Measurements from ENCODE around the gene PLXNC1.

Gene PLXNC1

DNA sequence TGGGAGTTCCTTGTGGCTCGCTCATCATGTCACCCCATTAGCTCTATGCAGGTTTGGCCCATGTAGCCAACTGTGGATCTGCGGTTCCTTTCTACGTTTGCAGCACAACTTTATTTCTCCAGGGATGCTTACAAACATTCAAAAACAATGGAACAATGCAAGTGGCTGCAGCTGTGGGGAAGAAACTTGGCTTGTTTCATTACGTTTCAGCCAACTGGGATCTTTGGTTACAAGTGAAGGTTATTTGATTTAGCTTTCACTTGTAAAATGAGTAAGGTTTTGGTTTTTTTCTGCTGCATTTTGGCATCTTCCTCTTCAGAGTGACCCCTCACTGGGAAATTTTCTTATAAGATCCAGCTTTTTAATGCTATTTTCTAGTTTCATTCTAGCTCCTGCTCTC, 105.9 kb downstream of the PLXNC1 start:
- TF ChIP-seq GATA2 (IDR thresholded peaks at IDR 0.05; ENCODE audit: low read depth, low read length) (no peak), GATA3 (IDR thresholded peaks at IDR 0.05; ENCODE audit: low read depth, low read length) (no peak)

DNA sequence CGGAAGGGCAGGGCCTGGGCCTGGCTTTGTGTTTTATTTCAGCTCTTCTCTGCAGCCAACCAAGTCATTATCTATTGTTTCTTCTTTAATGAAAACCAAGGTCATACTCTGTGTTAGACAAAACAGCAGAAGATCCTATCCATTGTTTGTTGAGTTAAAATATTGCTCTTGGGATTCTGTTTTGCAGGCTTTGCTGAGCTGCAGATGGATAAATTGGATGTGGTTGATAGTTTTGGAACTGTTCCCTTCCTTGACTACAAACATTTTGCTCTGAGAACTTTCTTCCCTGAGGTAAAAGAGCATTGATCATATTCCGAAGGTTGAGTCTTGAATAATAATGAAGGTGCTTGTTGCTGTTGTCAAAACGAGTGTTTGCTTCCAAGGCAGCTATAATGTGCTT, 106.6 kb downstream of the PLXNC1 start:
- TF ChIP-seq GATA3 (IDR thresholded peaks at IDR 0.05; ENCODE audit: low read depth, low read length) (no peak), GATA2 (IDR thresholded peaks at IDR 0.05; ENCODE audit: low read depth, low read length) (no peak)

DNA sequence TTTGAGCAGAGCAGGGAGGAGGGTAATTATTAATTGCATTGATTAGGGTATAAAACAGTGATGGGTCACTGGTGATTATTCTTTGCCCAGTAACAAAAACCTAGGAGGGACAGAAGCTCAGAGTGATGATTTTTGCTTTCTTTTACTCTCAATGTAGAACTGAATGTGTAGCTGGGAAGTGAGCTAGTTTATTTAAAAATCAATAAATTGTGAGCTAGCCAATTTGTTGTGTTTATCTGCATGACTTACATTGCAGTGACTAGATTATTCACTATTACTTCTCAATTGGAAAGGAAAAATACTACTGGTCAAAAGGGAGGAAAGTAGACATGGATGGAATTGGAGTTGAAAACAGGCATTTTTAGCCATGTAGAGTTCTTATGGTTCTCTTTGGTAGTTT, 107.1 kb downstream of the PLXNC1 start:
- TF ChIP-seq GATA3 (IDR thresholded peaks at IDR 0.05; ENCODE audit: low read depth, low read length) (no peak), GATA2 (IDR thresholded peaks at IDR 0.05; ENCODE audit: low read depth, low read length) (no peak)

DNA sequence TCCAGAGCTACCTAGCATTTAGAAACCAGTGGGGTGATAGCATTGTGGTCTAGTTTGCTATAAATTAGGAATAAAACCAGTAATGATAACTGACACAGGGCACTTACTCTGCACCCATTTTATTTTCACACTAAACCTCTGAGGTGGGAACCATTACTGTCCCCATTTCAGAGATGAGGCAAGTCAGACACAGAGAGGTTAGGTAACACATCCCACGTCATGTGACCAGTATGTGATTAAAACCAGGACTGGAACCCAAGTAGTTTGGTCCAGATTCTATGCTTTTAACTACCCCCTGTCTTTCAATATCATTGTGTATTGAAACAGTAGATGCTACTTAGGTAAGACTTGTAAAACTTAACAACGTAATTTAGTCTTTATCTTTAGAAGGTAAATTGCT, 110.2 kb downstream of the PLXNC1 start:
- TF ChIP-seq GATA2 (IDR thresholded peaks at IDR 0.05; ENCODE audit: low read depth, low read length) (no peak), GATA3 (IDR thresholded peaks at IDR 0.05; ENCODE audit: low read depth, low read length) (no peak)

DNA sequence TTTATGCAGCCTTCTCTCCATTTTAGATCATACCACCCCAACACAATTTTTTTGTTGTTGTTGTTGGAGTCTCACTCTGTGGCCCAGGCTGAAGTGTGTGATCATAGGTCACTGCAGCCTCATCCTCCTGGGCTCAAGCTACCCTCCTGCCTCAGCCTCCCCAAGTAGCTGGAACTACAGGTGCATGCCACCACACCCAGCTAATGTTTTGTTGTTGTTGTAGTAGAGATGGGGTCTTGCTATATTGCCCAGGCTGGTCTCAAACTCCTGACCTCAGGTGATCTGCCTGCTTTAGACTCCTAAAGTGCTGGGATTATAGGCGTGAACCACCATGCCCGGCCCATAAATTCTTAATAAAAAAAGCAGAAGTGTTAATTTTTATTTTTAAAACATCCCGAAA, 111.6 kb downstream of the PLXNC1 start:
- no peak for TF ChIP-seq GATA2 (IDR thresholded peaks at IDR 0.05; ENCODE audit: low read depth, low read length)
- TF ChIP-seq GATA3 (IDR thresholded peaks at IDR 0.05; ENCODE audit: low read depth, low read length) = no peak

DNA sequence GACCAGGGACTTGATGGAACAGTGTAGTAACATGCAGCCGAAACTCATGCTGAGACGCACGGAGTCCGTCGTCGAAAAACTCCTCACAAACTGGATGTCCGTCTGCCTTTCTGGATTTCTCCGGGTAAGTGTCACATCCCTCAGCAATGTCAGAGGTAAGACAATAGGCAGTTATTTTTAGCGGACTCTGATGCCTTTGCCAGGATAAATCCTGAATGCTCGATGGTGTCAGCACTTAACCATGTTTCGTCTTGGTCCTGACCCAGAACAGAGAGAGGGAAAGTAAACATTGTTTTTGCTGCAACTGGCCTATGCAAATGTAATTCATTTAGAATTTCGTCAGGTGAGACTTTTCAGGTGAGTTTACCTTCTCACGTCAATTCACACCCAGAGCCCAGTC, 112.3 kb downstream of the PLXNC1 start:
- TF ChIP-seq GATA2 (IDR thresholded peaks at IDR 0.05; ENCODE audit: low read depth, low read length) = no peak
- TF ChIP-seq GATA3 (IDR thresholded peaks at IDR 0.05; ENCODE audit: low read depth, low read length) = no peak

DNA sequence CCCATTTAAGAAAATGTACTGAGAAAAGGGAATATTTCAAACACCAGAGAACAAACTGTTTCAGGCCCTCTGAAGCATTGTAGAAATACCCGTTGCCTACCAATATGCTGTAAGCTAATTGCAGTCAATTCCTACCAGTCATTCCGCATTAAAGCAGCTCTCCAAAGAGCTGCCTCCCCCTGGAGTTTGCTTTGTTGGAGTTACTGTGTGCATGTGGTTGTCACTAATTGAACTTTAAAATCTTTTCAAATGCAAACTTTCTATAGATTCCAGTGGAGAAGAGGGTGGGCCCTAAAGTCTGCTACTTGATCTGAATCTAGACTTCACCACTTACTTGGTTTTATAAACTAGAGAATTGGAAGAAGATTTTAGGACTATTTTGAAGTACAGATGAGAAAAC, 112.7 kb downstream of the PLXNC1 start:
- TF ChIP-seq GATA3 (IDR thresholded peaks at IDR 0.05; ENCODE audit: low read depth, low read length) (no peak), GATA2 (IDR thresholded peaks at IDR 0.05; ENCODE audit: low read depth, low read length) (no peak)

DNA sequence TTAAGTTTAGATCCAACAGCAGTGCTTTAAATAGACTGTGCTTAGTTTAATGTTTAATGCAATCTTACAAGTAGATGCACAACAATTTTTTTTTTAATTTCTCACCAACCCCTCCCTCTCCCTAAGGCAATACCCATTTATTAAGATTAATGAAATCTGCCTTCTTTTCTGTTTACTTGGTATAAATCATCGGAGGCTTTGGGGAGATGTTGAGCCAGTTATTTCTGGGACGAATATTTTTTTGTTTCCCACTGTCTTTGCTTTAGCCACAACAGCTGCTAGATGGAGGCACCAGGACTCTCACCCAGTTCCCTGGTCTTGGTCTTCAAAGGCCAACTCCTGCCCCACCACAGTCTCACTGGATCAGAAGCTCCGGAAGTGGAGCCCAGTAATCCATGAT, 113.4 kb downstream of the PLXNC1 start:
- no peak for TF ChIP-seq GATA2 (IDR thresholded peaks at IDR 0.05; ENCODE audit: low read depth, low read length)
- TF ChIP-seq GATA3 (IDR thresholded peaks at IDR 0.05; ENCODE audit: low read depth, low read length) = no peak

DNA sequence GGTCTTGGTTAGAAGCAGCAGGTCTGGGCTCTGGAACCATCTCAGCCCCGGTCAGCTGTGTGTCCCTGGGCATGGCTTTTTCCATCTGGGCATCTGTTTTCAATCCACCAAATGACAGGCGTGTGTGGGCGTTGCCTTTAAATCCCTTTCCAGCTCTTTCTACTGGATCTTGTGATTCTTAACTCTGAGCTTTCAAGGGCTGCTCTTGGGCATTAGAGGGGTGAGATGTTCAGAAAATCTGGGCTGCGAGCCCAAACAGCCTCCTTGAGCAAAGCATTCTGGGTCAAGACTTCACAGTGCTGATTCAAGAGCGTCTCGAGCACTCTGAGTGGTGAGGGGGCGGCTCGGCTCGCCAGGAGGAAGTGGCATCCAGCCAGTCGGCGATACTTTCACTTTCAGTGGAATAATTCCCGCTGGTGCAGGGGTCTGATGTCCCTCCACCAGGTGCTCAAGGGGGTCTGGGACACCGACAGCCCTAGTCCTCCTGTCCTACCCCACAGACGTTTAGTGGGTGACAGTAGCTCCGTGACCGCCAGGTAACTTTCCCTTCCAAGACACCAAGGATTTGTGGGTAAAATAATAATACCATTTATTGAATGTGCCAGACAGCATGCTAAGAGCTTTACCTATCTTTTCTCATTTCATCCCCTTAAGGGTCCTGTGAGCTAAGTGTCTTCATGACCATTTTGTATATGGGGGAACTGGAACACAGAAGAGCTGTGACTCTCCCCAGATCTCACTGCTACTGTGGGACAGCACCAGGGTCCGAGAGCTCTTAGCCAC, 114.0 kb downstream of the PLXNC1 start:
- TF ChIP-seq GATA2 (IDR thresholded peaks at IDR 0.05; ENCODE audit: low read depth, low read length) (no peak), GATA3 (IDR thresholded peaks at IDR 0.05; ENCODE audit: low read depth, low read length) (no peak)

DNA sequence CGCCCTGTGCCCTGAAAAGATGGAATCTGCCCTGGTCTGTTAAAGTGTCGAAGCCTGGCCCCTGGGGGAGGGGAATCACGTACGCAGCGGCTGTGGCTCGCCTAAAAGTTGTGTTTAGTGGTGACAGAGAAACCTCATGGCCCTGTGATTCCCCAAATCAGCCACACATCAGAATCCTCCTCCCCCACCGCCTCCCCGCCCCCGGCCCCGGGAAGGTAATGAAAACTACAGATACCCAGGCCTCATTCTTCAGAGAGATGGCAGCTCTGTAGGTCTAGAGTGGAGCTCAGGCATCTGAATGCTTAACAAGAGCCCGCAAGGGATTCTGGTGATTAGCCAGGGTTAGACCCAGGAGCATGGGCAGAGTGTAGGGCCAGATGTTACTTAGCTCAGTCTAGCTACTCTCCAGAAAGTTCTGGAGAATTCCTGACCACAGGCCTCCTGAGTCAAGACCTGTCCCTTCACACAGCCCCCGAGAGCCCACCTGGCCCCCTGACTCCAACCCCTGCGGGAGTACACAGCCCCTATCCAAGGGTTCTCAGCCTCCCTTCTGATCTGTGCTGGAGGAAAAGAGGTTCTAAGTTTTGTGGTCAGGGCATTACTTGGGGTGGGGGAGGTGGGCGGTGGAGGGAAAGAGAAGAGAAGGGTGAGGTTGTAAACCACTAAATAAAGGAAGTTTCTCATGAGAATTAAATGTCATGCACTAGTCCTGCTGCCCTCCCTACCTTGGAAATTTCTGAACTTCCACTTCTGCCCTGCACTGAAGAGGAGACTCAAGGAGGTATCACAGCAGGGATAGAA, 114.8 kb downstream of the PLXNC1 start:
- TF ChIP-seq GATA2 (IDR thresholded peaks at IDR 0.05; ENCODE audit: low read depth, low read length) (no peak), GATA3 (IDR thresholded peaks at IDR 0.05; ENCODE audit: low read depth, low read length) (no peak)

DNA sequence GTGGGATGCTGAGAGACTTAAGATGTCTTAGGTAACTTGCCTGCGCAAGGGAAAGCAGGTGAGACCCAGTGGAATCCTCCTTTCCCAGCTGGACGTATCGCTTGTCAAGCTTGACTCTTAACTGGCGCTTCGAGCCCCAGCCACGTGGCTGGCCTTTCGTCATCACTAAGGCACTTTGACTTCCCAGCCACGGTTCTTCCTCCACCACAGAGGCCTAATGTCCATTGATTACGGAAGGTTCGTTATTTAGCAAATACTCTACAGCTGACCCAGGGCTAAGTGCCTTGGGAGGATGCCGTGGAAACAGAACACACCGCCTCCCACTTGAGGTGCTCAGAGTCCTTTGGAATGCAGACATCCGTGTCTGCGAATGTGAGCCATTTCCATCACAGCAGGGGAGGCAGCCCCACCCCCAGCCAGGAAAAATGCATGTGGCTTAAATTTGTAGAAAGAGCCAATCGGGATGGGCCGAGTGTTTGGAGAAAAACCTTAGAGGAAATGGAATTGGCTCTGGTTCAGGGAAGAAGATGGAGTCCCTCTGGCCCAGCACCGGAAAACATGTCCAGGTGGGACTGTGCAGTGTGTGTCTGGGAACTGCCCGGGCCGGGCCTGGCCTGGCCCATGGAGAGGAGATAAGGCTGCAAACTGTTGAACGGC, 115.7 kb downstream of the PLXNC1 start:
- TF ChIP-seq GATA3 (IDR thresholded peaks at IDR 0.05; ENCODE audit: low read depth, low read length) (no peak), GATA2 (IDR thresholded peaks at IDR 0.05; ENCODE audit: low read depth, low read length) (no peak)

DNA sequence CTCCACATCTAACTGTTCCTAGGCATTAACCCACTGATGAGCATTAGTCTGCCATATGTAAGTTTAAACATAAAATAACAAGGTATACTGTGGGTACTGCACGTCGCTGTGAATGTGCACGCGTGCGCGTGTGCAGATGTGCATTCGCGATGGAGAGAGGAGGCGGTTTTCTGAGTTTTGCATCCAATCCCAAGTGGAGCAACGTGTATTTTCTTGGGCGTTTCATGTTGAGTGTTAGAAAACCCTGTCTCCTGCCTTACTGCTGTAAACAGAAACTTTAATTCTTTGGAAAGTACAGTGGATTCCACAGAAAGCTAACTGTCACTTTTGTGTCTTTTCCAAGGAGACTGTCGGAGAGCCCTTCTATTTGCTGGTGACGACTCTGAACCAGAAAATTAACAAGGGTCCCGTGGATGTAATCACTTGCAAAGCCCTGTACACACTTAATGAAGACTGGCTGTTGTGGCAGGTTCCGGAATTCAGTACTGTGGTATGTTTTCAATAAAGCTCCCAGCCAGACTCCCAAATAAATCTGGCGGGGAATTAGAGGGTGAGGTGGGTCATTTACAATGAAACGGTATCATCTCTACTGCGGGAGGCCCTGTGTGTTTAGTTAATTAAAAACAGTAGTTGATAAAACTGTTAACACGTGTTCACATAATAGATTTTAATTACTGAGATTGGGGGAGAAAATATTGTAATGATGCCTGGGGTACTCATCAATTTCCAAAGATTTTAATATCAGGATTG, 116.5 kb downstream of the PLXNC1 start:
- TF ChIP-seq GATA3 (IDR thresholded peaks at IDR 0.05; ENCODE audit: low read depth, low read length) (no peak), GATA2 (IDR thresholded peaks at IDR 0.05; ENCODE audit: low read depth, low read length) (no peak)

DNA sequence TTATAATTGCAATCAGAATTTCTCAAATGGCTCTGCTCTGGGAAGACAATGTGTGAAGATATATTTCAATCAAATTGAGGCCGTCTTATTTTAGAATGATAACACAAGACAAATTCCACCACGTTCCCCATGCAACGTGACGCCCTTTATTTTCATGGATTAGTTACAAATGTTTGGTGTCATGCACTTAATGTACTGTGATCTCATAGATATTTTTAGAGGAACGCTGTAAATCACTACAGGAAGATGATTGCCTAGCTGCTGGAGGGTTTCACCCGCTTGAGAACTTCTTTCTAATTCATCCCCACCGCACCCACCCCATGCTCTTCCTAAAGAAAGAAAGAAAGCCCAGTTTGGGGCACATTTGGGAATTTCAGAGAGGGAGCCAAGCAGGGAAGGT, 117.2 kb downstream of the PLXNC1 start:
- TF ChIP-seq GATA2 (IDR thresholded peaks at IDR 0.05; ENCODE audit: low read depth, low read length) = no peak
- TF ChIP-seq GATA3 (IDR thresholded peaks at IDR 0.05; ENCODE audit: low read depth, low read length) = no peak
